Activated CD8-positive, alpha-beta memory T cell treated with anti-CD3 and anti-CD28 coated beads, Interleukin-2, amount 10 ng/mL, durations not matched to agents 7 days and 5 days (primary cell): ENCODE measurements around the gene PTPRE. TPM values are rescaled to one million over a fixed set of nuclear protein-coding genes. Genes with fewer than 3 reads are reported as not detected.

Source experiments
- ATAC-seq: fragments of 150-1000 bp; cut with Tn5 transposase; one replicate; pipeline ENCODE4 v1.10.0; 2021; ENCODE audit warnings: moderate library complexity
- CTCF ChIA-PET: fragments of 350-600 bp; sonication (Branson Sonifier 250); formaldehyde crosslinking; loops from one replicate; lab custom pipeline; 2021; ENCODE audit warnings: antibody characterized with exemption; lab: Charles Lee
- DNase-seq: peaks from one replicate; pipeline ENCODE4 v3.0.0-alpha.2; 2020
- H3K27ac Mint-ChIP-seq: one replicate; pipeline ENCODE4 v1.8.0; 2021; ENCODE audit warnings: mild to moderate bottlenecking, mixed read lengths
- H3K27me3 Mint-ChIP-seq: one replicate; pipeline ENCODE4 v1.8.0; 2021; ENCODE audit warnings: mixed read lengths
- H3K36me3 Mint-ChIP-seq: one replicate; pipeline ENCODE4 v1.8.0; 2021; ENCODE audit warnings: mild to moderate bottlenecking, mixed read lengths
- H3K4me1 Mint-ChIP-seq: one replicate; pipeline ENCODE4 v1.8.0; 2021; ENCODE audit warnings: mixed read lengths
- H3K4me3 Mint-ChIP-seq: one replicate; pipeline ENCODE4 v1.8.0; 2021; ENCODE audit warnings: mild to moderate bottlenecking, moderate library complexity, mixed read lengths
- H3K9me3 Mint-ChIP-seq: one replicate; pipeline ENCODE4 v1.8.0; 2022; ENCODE audit warnings: low read depth, mixed read lengths
- total RNA-seq, 2 experiments: library from RNA; stranded (reverse); gene quantifications; one replicate each; pipeline ENCODE4 v1.2.3, GENCODE V29; 2021

PTPRE gene
- total RNA-seq, 2 experiments from 2014 or later = 16.5 to 27.1 TPM

DNA sequence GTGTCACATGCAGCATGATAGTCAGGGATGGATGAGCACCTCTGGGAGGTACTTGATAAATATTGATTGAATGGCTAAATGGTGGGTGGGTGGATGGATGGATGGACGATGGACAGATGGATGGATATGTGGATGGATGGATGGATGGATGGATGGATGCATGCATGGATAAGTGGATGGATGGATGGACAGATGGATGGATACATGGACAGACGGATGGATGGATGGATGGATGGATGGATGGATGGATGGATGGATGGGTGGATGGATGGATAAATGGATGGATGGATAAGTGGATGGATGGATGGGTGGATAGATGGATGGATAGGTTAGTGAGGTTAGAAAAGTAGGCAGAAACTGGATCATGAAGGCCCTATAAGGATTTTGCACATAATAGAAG is 37.4 kb downstream of the PTPRE start:
- CTCF ChIA-PET = no interaction called here
- Mint-ChIP-seq H3K4me3 (no peak overlapping the region), H3K4me1 (peaks cover 9% of the 10 kb centered on the region), H3K36me3 (no peaks in the 10 kb centered on the region), H3K27me3 (peaks cover 9% of the 10 kb centered on the region), H3K27ac (no peak overlapping the region), H3K9me3 (no peaks in the 10 kb centered on the region)
- DNase-seq (no peak), ATAC-seq (no peak)

DNA sequence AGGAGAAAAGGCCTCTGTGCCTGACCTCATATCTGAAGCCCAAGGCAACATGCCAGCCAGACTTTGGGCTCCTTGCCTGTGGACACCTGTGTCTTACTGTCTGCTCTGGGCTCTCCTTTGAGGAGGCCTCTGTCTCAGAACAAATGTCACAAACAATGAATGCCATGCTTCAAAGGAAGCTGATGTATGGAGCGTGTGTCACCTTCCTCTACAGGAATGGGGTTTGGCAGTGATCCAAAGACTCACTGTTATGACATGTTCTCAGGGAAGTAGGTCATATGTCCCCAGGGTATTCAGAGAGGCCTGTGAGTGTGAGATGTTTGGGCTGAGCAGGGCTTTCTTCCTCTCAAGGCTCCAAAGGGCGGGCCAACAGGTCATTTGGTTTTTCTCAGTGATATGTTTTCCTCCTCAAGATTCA is 38.4 kb downstream of the PTPRE start:
- Mint-ChIP-seq H3K27ac (no peak overlapping the region), H3K27me3 (peaks cover 13% of the 10 kb centered on the region), H3K36me3 (no peaks in the 10 kb centered on the region), H3K9me3 (no peaks in the 10 kb centered on the region), H3K4me1 (peaks cover 9% of the 10 kb centered on the region), H3K4me3 (no peak overlapping the region)
- DNase-seq = no peak
- ATAC-seq = no peak
- CTCF ChIA-PET = no interaction called here

DNA sequence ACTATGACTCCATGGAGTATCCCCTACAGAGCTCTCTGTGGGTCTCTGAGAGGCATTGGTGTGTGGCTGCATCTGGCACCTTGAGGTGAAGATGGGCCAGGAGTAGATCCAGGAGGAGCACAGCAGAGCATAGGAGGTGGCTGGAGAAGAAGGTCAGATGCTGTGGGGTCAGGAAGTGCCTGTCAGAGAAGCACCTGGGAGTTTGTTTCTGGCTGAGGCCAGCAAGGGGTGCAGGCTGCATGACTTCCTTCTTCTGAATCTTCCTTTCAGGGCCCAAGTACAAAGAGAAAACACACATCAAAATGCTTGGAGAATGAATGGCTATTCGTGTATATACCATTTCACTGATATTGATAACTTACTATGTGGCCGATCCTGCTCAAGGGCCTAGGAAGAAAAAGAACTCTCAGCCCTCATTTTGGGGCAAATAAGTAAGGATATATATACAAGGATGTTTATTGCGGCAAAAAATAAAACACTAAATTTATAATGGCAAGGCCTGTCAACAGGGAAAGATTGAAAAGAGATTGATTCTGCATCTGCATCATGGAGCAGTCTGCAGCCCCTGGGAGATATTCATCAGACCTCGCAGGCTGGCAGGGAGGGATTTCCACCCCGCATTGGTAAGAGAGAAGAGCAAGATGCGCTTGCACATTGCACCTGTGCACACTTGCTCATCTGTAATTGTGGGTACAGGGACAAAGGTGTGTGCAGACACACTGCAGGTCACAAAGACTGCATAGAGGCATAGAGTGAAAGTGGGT is 39.2 kb downstream of the PTPRE start:
- CTCF ChIA-PET = no interaction called here
- DNase-seq (no peak), ATAC-seq (no peak)
- Mint-ChIP-seq H3K27ac (no peak overlapping the region), H3K4me1 (peaks cover 9% of the 10 kb centered on the region), H3K4me3 (no peak overlapping the region), H3K27me3 (peaks cover 17% of the 10 kb centered on the region), H3K9me3 (no peaks in the 10 kb centered on the region), H3K36me3 (no peaks in the 10 kb centered on the region)

DNA sequence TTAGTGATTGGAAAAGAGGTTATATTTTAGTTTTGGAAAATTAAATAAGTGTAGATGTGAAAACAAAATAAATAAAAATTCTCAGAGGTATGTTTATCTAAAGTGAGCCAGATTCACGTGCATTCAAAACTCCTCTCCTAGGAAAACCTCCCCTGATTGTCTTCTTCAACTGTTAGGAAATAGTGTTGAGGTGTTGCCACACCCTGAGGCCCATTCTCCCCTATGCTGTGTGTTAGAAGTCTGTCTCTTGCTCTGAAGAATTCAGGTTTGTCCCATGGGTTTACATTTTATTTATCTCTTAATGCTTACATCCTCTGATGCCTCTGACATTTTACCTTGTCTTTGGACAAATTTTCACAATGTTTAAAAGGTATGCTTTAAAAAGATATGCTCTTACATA is 40.3 kb downstream of the PTPRE start:
- Mint-ChIP-seq H3K9me3 (no peaks in the 10 kb centered on the region), H3K4me3 (no peak overlapping the region), H3K27me3 (peaks cover 17% of the 10 kb centered on the region), H3K27ac (no peak overlapping the region), H3K4me1 (peaks cover 9% of the 10 kb centered on the region), H3K36me3 (no peaks in the 10 kb centered on the region)
- ATAC-seq = no peak
- CTCF ChIA-PET = no interaction called here
- no peak for DNase-seq

DNA sequence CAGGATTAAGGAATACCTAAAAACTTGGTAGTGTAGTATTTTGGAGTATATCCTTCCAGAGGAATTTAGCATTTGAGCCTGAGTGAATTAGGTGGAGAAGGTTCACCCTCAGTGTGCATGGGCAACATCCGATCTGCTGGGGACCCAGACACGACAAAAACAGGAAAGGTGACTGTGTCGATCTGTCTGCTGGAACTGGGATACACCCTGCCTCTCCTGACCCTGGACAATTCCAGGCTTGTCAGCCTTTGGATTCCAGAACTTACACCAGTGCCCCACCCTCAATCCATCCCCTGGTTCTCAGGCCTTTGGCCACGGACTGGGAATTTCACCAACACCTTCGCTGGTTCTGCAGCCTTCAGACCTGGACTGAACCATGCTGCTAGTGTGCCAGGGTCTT is 41.9 kb downstream of the PTPRE start:
- H3K36me3 Mint-ChIP-seq = no peaks in the 10 kb centered on the region
- H3K27ac Mint-ChIP-seq = no peak overlapping the region
- H3K9me3 Mint-ChIP-seq = no peaks in the 10 kb centered on the region
- peaks cover 9% of the 10 kb centered on the region for H3K4me1 Mint-ChIP-seq
- H3K4me3 Mint-ChIP-seq = no peak overlapping the region
- DNase-seq = no peak
- no peak for ATAC-seq
- H3K27me3 Mint-ChIP-seq = peaks cover 9% of the 10 kb centered on the region
- CTCF ChIA-PET = no interaction called here

DNA sequence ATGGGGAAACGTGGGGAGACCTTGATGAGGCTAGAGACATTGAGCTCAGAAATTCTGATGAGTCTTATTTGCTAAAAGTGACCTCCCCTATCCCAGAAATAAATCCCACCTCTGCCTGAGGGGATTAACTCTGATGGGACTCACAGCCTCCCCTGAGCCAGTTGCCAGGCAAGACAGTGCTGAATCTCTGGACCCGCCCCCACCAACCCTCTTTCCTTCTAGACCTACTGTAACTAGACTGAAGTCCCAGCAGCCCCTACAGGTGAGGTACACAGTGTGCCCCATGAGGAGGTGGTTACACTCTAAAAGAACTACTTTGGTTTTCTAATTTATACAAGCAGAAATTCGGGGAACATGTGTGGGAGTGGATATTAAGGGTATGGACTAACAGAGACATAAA is 42.9 kb downstream of the PTPRE start:
- no peaks in the 10 kb centered on the region for H3K36me3 Mint-ChIP-seq
- peaks cover 9% of the 10 kb centered on the region for H3K27me3 Mint-ChIP-seq
- CTCF ChIA-PET = no interaction called here
- no peak overlapping the region for H3K27ac Mint-ChIP-seq
- ATAC-seq = no peak
- no peaks in the 10 kb centered on the region for H3K9me3 Mint-ChIP-seq
- H3K4me3 Mint-ChIP-seq = no peak overlapping the region
- no peak for DNase-seq
- peaks cover 9% of the 10 kb centered on the region for H3K4me1 Mint-ChIP-seq

DNA sequence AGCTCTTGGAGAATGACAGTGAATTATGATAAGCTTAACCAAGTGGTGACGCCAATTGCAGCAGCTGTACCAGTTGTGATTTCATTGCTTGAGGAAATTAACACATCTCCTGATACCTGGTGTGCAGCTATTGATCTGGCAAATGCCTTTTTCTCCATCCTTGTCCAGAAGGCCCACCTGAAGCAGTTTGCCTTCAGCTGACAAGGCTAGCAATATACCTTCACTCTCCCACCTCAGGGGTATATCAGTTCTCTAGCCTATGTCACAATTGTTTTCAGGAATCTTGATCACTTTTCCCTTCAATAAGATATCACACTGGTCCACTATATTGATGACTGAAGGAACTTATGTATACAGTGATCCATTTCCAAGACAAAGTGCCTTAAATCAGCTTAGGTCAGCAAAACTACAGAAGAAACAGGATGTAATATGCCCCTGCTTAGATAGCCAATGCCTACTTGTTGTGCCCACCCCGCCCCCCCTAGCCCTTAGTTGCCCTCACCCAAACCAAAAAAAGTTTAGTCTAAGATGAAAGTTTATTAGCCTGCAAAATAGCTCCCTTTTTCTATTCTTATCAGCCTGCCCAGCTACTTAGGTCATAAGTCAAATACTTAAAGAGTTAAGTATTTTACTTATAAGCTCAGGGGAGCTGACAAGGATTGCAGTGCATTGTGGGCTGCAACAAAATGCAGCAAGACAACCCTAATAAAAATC is 45.1 kb downstream of the PTPRE start:
- Mint-ChIP-seq H3K4me3 (no peak overlapping the region), H3K27me3 (peaks cover 22% of the 10 kb centered on the region), H3K4me1 (no peaks in the 10 kb centered on the region), H3K27ac (no peak overlapping the region), H3K9me3 (no peaks in the 10 kb centered on the region), H3K36me3 (no peaks in the 10 kb centered on the region)
- ATAC-seq (no peak), DNase-seq (no peak)
- CTCF ChIA-PET = no interaction called here

DNA sequence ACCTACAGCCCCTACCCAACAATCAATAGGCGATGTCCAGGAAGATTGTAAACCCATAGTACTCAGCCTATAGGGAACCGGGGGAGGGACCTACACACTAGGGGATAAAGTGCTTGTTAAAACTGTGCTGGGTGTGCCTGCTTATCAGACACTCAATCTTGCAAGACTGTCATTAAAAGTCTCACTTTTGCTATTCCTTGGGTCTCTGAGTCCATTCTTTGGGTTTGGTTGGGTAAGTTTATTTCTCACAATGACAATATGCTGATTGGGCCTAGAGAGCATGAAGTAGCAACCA is 45.6 kb downstream of the PTPRE start:
- CTCF ChIA-PET = no interaction called here
- H3K27me3 Mint-ChIP-seq = peaks cover 26% of the 10 kb centered on the region
- no peak for DNase-seq
- no peaks in the 10 kb centered on the region for H3K9me3 Mint-ChIP-seq
- no peak for ATAC-seq
- no peak overlapping the region for H3K4me3 Mint-ChIP-seq
- no peaks in the 10 kb centered on the region for H3K36me3 Mint-ChIP-seq
- H3K27ac Mint-ChIP-seq = no peak overlapping the region
- no peaks in the 10 kb centered on the region for H3K4me1 Mint-ChIP-seq

DNA sequence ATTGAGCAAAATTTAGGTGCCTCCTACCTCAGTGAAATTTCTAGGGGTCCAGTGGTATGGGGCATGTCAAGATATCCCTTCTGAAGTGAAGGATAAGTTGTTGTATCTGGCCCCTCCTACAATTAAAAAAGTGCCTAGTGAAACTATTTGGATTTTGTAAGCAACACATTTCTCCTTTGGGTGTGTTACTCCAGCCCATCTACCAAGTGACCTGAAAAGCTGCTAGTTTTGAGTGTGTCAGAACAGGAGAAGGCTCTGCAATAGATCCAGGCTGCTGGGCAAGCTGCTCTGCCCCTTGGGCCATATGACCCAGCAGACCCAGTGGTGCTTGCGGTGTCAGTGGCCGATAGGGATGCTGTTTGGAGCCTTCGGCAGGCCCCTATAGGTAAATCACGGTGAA is 46.0 kb downstream of the PTPRE start:
- Mint-ChIP-seq H3K27me3 (peaks cover 30% of the 10 kb centered on the region), H3K4me3 (no peak overlapping the region), H3K27ac (no peak overlapping the region), H3K36me3 (no peaks in the 10 kb centered on the region), H3K9me3 (no peaks in the 10 kb centered on the region), H3K4me1 (no peaks in the 10 kb centered on the region)
- DNase-seq (no peak), ATAC-seq (no peak)
- CTCF ChIA-PET = no interaction called here

DNA sequence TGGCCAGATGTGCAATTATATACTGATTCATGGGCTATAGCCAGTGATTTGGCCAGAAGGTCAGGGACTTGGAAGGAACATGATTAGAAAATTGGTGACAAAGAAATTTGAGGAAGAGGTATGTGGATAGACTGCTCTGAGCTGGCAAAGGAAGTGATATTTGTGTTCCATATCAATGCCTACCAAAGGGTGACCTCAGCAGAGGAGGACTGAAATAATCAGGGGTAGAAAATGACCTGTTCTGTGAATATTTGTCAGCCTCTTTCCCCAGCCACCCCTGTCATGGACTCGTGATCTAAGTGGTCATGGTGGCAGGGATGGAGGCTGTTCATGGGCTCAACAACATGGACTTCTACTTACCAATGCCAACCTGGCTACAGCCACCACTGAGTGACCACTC is 47.0 kb downstream of the PTPRE start:
- CTCF ChIA-PET = no interaction called here
- no peaks in the 10 kb centered on the region for H3K36me3 Mint-ChIP-seq
- H3K4me1 Mint-ChIP-seq = no peaks in the 10 kb centered on the region
- H3K27me3 Mint-ChIP-seq = peaks cover 36% of the 10 kb centered on the region
- DNase-seq (no peak), ATAC-seq (no peak)
- H3K9me3 Mint-ChIP-seq = no peaks in the 10 kb centered on the region
- H3K4me3 Mint-ChIP-seq = no peak overlapping the region
- H3K27ac Mint-ChIP-seq = no peak overlapping the region

DNA sequence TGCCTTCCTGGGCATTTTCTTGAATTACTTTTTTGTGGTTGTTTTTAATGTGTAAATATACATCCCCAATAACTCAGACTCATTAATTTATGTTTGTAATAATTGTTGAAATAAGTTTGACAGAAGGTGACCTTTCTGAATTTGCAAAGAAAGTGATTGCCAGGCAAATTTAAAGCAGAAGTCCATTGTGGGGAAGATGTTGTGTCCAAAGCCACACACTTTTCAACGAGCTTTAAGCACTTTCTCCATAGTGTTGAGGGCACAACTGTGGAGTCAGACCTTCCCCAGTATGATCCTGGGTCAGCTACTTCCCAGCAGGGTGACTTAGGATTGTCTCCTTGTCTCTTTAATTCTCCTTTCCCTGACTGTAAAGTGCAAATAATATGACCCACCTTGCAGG is 52.5 kb downstream of the PTPRE start:
- Mint-ChIP-seq H3K9me3 (no peaks in the 10 kb centered on the region), H3K4me3 (no peak overlapping the region)

DNA sequence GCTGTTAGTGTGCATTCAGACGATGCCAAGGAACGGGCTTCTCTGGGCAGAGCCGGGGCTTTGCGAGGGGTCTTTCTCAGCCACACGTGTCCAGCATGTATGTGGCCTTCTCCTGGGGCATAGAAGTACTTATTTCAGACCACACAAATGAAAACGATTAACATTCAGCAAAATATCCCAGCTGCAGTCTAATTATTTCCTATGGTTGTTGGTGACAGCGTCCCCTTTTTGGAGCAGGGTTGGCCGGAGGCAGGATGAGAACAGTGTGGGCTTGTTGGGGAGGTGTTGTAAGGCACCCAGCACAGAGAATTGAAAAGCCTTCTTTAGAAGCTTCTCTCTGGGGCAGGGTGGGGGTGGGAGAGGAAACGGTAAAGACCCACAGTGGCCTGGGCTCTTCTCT is 54.2 kb downstream of the PTPRE start:
- Mint-ChIP-seq H3K4me3 (no peak overlapping the region), H3K27me3 (peaks cover 24% of the 10 kb centered on the region), H3K4me1 (no peaks in the 10 kb centered on the region), H3K9me3 (no peaks in the 10 kb centered on the region), H3K27ac (no peak overlapping the region), H3K36me3 (no peaks in the 10 kb centered on the region)
- DNase-seq = no peak
- no peak for ATAC-seq
- CTCF ChIA-PET = interaction anchor here (0.7 kb wide), 1 partner anchor 64 kb away, joined by 4 read pairs; no protein-coding TSS in a partner anchor

More for the DNA sequence above, 52.5 kb downstream of the PTPRE start:
- Mint-ChIP-seq H3K4me1 (no peaks in the 10 kb centered on the region), H3K27me3 (peaks cover 28% of the 10 kb centered on the region), H3K27ac (no peak overlapping the region), H3K36me3 (no peaks in the 10 kb centered on the region)
- no peak for DNase-seq
- CTCF ChIA-PET = no interaction called here
- no peak for ATAC-seq

DNA sequence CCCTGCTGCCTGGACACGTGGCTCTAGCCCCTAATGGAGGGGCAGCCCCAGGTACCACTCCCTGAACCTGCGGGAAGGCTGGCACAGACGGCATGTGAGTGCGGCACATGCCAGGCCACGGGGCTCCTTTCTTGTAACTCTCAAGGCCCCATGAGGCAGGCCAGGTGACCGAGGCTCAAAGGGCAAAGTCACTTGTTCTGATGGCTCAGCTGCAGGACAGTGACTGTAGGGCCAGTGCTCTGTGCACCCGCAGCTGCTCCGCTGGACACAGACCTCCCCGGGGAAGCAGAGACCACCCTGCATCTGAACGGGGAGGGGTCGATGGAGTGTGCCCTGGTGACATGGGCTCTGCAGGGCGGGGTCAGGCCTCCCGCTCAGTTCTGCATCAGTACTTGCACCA is 55.3 kb downstream of the PTPRE start:
- Mint-ChIP-seq H3K27ac (no peak overlapping the region), H3K27me3 (peaks cover 14% of the 10 kb centered on the region), H3K9me3 (no peaks in the 10 kb centered on the region), H3K4me1 (no peaks in the 10 kb centered on the region), H3K4me3 (no peak overlapping the region), H3K36me3 (no peaks in the 10 kb centered on the region)
- no peak for DNase-seq
- CTCF ChIA-PET = no interaction called here
- ATAC-seq = no peak

DNA sequence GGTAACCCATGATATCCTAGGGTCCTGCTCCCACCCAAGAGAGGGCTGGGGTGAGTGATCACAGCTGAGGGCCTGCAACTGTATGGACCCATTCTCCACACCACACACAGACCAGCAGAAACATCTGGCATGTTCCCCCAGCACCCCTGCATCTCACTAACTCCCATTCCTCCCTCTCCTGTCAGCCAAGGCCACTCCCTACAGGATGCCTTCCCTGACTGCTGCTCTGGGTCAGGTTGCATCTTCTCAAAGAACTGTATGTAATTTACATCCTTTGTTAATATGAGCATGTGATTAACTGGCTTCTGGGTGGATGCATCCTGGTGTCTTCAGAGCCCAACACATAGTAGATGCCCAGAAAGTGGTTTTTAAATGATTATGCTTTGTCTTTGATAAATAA is 56.2 kb downstream of the PTPRE start:
- no peaks in the 10 kb centered on the region for H3K36me3 Mint-ChIP-seq
- no peaks in the 10 kb centered on the region for H3K4me1 Mint-ChIP-seq
- H3K27ac Mint-ChIP-seq = no peak overlapping the region
- peaks cover 4% of the 10 kb centered on the region for H3K27me3 Mint-ChIP-seq
- no peak for ATAC-seq
- CTCF ChIA-PET = no interaction called here
- DNase-seq = no peak
- no peaks in the 10 kb centered on the region for H3K9me3 Mint-ChIP-seq
- H3K4me3 Mint-ChIP-seq = no peak overlapping the region
